ENCODE measurements around the gene GOLGA6L10.
"Not testable (repeated sequence)": the region's sequence is repeated elsewhere in the genome, so short reads cannot be mapped to it uniquely, and the experiment has no call there.

- TF ChIP-seq, protein P1, sequence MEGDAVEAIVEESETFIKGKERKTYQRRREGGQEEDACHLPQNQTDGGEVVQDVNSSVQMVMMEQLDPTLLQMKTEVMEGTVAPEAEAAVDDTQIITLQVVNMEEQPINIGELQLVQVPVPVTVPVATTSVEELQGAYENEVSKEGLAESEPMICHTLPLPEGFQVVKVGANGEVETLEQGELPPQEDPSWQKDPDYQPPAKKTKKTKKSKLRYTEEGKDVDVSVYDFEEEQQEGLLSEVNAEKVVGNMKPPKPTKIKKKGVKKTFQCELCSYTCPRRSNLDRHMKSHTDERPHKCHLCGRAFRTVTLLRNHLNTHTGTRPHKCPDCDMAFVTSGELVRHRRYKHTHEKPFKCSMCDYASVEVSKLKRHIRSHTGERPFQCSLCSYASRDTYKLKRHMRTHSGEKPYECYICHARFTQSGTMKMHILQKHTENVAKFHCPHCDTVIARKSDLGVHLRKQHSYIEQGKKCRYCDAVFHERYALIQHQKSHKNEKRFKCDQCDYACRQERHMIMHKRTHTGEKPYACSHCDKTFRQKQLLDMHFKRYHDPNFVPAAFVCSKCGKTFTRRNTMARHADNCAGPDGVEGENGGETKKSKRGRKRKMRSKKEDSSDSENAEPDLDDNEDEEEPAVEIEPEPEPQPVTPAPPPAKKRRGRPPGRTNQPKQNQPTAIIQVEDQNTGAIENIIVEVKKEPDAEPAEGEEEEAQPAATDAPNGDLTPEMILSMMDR (IDR thresholded peaks at IDR 0.05): not testable (repeated sequence)
- TF ChIP-seq POLR2AphosphoS5 (IDR thresholded peaks at IDR 0.05); POLR2A (IDR thresholded peaks at IDR 0.05; ENCODE audit: low read depth); EP300 (IDR thresholded peaks at IDR 0.05): not testable (repeated sequence)
These were observed 5.8 kb upstream of the GOLGA6L10 start for GRCh38 chr15:82355055-82355454.

Data from esophagus muscularis mucosa (tissue), 4 donors.